Measurements from ENCODE around the gene KLF6.

DNA sequence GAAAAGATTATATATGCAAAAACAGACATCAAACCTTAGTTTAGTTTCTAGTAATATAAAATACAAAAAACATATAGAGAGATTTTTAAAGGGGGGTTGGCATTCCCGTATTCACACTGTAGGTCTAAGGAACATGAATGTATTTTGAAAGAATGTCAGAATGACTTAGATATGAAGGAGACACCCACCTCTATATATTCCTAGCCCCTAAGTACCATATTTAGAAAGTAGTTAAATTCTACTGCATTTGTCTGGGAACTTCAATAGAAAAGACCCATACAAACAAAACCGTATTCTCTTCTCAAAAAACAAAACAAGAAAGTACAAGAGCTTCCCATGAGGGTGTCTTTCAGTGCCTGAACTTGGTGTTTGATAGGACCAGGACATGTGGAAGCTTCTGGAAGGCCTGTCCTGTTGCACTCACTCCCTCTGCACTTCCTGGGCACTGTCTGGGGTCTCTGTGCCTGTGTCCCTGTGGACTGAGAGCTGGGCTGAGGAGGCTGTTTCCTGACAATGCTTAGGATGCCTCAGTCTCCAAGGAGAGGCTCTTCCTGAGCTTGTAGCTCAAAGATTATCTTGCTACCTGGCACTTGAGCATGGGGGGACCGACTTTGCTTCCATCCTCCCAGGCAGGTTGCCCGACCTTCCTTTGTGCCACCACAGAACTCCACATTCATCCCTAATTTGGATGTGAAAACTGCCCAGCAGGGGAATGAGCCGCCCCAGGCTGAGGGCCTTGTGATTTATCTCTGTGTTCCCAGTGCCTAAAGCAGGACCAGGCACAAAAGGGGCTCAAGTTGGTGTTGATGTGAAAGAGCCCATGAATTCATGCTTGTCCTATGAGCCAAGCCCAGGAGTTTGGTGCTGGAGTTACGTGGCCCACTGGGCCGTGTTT, 44.4 kb upstream of the KLF6 start:
- no peak for TF ChIP-seq POLR2A (IDR thresholded peaks at IDR 0.05)
- TF ChIP-seq, protein P1, sequence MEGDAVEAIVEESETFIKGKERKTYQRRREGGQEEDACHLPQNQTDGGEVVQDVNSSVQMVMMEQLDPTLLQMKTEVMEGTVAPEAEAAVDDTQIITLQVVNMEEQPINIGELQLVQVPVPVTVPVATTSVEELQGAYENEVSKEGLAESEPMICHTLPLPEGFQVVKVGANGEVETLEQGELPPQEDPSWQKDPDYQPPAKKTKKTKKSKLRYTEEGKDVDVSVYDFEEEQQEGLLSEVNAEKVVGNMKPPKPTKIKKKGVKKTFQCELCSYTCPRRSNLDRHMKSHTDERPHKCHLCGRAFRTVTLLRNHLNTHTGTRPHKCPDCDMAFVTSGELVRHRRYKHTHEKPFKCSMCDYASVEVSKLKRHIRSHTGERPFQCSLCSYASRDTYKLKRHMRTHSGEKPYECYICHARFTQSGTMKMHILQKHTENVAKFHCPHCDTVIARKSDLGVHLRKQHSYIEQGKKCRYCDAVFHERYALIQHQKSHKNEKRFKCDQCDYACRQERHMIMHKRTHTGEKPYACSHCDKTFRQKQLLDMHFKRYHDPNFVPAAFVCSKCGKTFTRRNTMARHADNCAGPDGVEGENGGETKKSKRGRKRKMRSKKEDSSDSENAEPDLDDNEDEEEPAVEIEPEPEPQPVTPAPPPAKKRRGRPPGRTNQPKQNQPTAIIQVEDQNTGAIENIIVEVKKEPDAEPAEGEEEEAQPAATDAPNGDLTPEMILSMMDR (IDR thresholded peaks at IDR 0.05 in 4 of 5, conservative IDR thresholded peaks at IDR 0.05 in 1 of 5), result no peak

All from gastrocnemius medialis (tissue), 4 donors.